Upper lobe of left lung (tissue), 6 donors: Measurements from ENCODE around the gene ZDHHC4. TPM values are rescaled to one million over a fixed set of nuclear protein-coding genes. Genes with fewer than 3 reads are reported as not detected.

Experiments
- ATAC-seq, 2 donors: fragments of 200-7000 bp; cut with Tn5 transposase; one replicate each; pipeline ENCODE4 v1.9.1; 2022; ENCODE audit warnings: mild to moderate bottlenecking in 2 of 2, moderate library complexity in 2 of 2; ENCODE audit not compliant: low FRiP score in 2 of 2
- DNase-seq, 2 donors: peaks; one replicate each; pipeline ENCODE4 v3.0.0-alpha.2; 2019 to 2020
- H3K27ac ChIP-seq, 4 donors: fragments of 200-600 bp; sonication (generic); one replicate each; pipeline ENCODE4 v1.5.1; 2016 to 2019
- H3K27me3 ChIP-seq, 4 donors: fragments of 200-600 bp; sonication (generic); one replicate each; pipeline ENCODE4 v1.5.1; 2017 to 2019
- H3K36me3 ChIP-seq, 4 donors: fragments of 200-600 bp; sonication (generic); one replicate each; pipeline ENCODE4 v1.5.1; 2016 to 2019
- H3K4me1 ChIP-seq, 4 donors: fragments of 200-600 bp; sonication (generic); one replicate each; pipeline ENCODE4 v1.5.1; 2018 to 2019
- H3K4me3 ChIP-seq, 4 donors: fragments of 200-600 bp; sonication (generic); one replicate each; pipeline ENCODE4 v1.5.1; 2017 to 2019; ENCODE audit warnings: mild to moderate bottlenecking in 2 of 4, moderate library complexity in 1 of 4
- H3K9me3 ChIP-seq, 4 donors: fragments of 200-600 bp; sonication (generic); one replicate each; pipeline ENCODE4 v1.5.1; 2018 to 2019
- EP300 ChIP-seq, 4 donors: sonication (generic); formaldehyde crosslinking; IDR thresholded peaks; one replicate each; pipeline ENCODE4 v1.5.1; 2017; ENCODE audit warnings: antibody characterized with exemption in 4 of 4, control low read depth in 2 of 4
- POLR2A ChIP-seq, 4 donors: fragments of 450-650 bp; IDR thresholded peaks; one replicate each; pipeline ENCODE4 v1.5.1; 2016 to 2017; ENCODE audit warnings: antibody characterized with exemption in 4 of 4, mild to moderate bottlenecking in 2 of 4
- POLR2AphosphoS5 ChIP-seq, 2 donors: sonication (generic); formaldehyde crosslinking; IDR thresholded peaks; one replicate each; pipeline ENCODE4 v1.5.1; 2017; ENCODE audit warnings: antibody characterized with exemption in 2 of 2
- WGBS, 2 donors: methylation state at CpG; one replicate each; pipeline ENCODE4 v1.1.5; 2017 to 2018; 5-methylcytosine and 5-hydroxymethylcytosine counted together
- total RNA-seq, 6 donors: library from RNA; depleted of rRNA in 4 of 6; stranded (reverse); fragments of >200 nt in 4 of 6; gene quantifications; one replicate each; pipeline versions ENCODE4 v1.1.0 to v1.2.1, GENCODE V29; 2016 to 2021
- TF ChIP-seq, protein P1 (sequence below), 6 experiments: fragments of 450-650 bp in 4 of 6; fragments of 200-600 bp in 2 of 6; sonication (generic) in 2 of 6; IDR thresholded peaks; one replicate each; pipeline ENCODE4 v1.5.1; 2016 to 2019; ENCODE audit warnings: antibody characterized with exemption in 6 of 6
- donor health status: DM: no; HTN: no; CAD: no; lungs with moderate emphysema.
- donor health status: DM: no; HTN: yes; CAD: no; lungs with severe emphysema.

ZDHHC4 gene
- total RNA-seq, 6 donors from 2014 or later = 24.2 to 57.9 (median 48.4) TPM

DNA sequence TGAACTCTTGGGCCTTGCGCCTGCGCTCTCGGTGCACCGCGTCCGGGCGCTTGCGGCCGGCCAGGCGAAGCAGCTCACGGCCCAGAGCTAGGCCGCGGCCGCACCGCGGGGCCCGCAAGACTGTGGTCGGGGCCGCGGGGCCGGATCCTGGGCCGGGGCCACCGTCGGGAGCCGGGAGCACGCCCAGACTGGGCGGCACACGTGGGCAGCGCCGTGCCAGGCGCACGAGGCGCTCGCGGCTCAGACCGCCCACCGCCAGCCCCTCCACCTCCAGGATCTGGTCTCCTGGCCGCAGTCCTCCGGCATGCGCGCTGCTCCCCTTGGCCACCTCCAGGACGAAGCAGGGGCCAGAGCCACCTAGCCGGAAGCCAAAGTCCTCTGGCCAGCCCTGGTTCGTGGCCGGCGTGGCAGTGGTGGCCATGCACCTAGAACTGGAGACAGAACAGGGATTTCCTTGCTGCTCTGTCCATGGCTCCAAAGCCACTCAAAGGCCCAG, 26.2 kb upstream of the ZDHHC4 start, which contains the start of gene GRID2IP:
GRID2IP (minus strand) TSS at position 446 of the 496 bp plus-strand sequence; CDS start at position 421, 25 bp downstream.
- ATAC-seq (no peak), DNase-seq (peak in 1 of 2 donors; percentile 80)
- no peaks in the 10 kb centered on the region for H3K27me3 ChIP-seq

DNA sequence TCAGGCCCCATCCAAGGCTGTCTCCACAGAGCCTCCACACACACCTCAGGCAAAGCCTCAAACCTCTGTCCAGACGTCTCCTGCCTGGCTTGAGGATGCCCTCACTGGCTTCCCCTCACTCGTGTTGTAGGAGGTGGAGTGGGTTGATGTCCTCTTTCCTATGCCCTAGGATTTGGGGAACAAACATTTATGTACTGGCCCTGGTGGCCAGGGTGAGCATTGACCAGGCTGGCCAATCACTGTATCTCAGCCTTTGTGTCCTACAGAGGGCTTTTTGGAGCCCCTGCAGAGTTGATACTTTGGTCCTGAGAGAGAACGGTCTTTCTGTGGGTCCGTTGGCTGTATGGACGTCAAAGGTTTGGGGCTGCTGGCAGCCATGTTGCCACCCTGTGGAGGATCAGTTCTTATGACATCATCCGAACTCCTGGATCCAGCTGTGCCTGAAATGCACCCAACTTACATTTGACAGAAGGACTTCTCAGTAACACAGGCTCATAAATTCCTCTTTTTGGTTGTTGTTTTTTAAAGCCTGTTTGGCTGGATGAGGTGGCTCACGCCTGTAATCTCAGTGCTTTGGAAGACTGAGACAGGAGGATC, 23.7 kb upstream of the ZDHHC4 start:
- Histone ChIP-seq H3K27me3 (no peaks in the 10 kb centered on the region), H3K36me3 (no peaks in the 10 kb centered on the region), H3K4me1 (no peaks in the 10 kb centered on the region), H3K27ac (no peak overlapping the region), H3K9me3 (no peaks in the 10 kb centered on the region), H3K4me3 (no peak overlapping the region)
- TF ChIP-seq EP300 (IDR thresholded peaks at IDR 0.05) = no peak
- no peak for TF ChIP-seq POLR2A (IDR thresholded peaks at IDR 0.05)
- TF ChIP-seq, protein P1, sequence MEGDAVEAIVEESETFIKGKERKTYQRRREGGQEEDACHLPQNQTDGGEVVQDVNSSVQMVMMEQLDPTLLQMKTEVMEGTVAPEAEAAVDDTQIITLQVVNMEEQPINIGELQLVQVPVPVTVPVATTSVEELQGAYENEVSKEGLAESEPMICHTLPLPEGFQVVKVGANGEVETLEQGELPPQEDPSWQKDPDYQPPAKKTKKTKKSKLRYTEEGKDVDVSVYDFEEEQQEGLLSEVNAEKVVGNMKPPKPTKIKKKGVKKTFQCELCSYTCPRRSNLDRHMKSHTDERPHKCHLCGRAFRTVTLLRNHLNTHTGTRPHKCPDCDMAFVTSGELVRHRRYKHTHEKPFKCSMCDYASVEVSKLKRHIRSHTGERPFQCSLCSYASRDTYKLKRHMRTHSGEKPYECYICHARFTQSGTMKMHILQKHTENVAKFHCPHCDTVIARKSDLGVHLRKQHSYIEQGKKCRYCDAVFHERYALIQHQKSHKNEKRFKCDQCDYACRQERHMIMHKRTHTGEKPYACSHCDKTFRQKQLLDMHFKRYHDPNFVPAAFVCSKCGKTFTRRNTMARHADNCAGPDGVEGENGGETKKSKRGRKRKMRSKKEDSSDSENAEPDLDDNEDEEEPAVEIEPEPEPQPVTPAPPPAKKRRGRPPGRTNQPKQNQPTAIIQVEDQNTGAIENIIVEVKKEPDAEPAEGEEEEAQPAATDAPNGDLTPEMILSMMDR (IDR thresholded peaks at IDR 0.05) = no peak
- 67 to 84% methylated on average over 3 to 7 of the region's 7 CpGs for WGBS, 2 donors
- DNase-seq (no peak), ATAC-seq (peak in 1 of 2 donors; percentile 11)

More for the DNA sequence above, 26.2 kb upstream of the ZDHHC4 start, which contains the start of gene GRID2IP:
- Histone ChIP-seq H3K9me3 (no peaks in the 10 kb centered on the region), H3K4me3 (no peak within 1 kb of the TSS), H3K27ac (no peak within 1 kb of the TSS), H3K36me3 (no peaks in the 10 kb centered on the region), H3K4me1 (no peaks in the 10 kb centered on the region)
- TF ChIP-seq POLR2A (IDR thresholded peaks at IDR 0.05) (no peak), EP300 (IDR thresholded peaks at IDR 0.05) (no peak), POLR2AphosphoS5 (IDR thresholded peaks at IDR 0.05) (no peak)
- TF ChIP-seq, protein P1 (IDR thresholded peaks at IDR 0.05) = no peak
- WGBS, 2 donors = 63 to 88% methylated on average over 6 to 33 of the region's 46 CpGs

DNA sequence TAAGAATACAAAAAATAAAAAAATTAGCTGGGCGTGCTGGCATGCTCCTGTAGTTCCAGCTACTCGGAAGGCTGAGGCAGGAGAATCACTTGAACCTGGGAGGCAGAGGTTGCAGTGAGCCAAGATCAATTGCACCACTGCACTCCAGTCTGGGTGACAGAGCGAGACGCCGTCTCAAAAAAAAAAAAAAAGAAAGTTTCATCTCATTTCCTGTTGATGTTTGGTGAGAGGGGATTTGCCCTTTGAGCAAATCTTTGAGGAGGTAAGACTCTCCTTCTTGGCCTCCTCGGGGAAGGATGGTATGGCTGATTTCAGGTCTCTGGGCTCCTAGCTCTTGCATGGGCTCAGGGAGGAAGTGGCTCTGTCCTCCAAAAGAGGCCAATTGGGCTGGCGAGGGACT, 22.4 kb upstream of the ZDHHC4 start:
- WGBS, 2 donors = 73 to 74% methylated on average over 7 of the region's 7 CpGs
- no peak for ATAC-seq
- Histone ChIP-seq H3K27ac (no peak overlapping the region), H3K4me1 (no peaks in the 10 kb centered on the region), H3K4me3 (no peak overlapping the region), H3K36me3 (no peaks in the 10 kb centered on the region), H3K9me3 (no peaks in the 10 kb centered on the region), H3K27me3 (no peaks in the 10 kb centered on the region)
- DNase-seq = no peak
- TF ChIP-seq EP300 (IDR thresholded peaks at IDR 0.05) (no peak), POLR2A (IDR thresholded peaks at IDR 0.05) (no peak), POLR2AphosphoS5 (IDR thresholded peaks at IDR 0.05) (no peak)
- TF ChIP-seq, protein P1 (IDR thresholded peaks at IDR 0.05) = no peak

DNA sequence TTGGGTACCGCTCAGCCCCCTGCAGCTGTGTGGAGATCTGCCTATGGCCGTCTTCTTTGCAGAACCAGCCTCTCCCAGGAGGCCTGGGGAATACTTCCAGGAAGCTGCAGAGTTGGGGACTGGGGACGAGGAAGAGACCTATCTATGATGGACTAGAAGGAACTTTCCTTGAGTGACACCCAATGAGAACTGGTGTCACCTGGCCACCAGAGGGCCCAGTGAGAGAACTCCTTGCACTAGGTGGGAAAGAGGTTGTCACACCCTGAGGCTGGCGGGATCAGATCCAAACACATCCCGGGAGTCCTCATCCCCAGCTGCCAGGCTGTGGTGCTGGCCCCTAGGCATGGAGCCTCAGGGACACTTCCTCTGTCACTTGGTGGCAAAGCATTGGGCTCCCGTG, 21.1 kb upstream of the ZDHHC4 start:
- Histone ChIP-seq H3K9me3 (no peaks in the 10 kb centered on the region), H3K4me1 (no peaks in the 10 kb centered on the region), H3K4me3 (no peak overlapping the region), H3K27me3 (no peaks in the 10 kb centered on the region), H3K36me3 (no peaks in the 10 kb centered on the region), H3K27ac (no peak overlapping the region)
- 68 to 100% methylated on average over 2 to 6 of the region's 6 CpGs for WGBS, 2 donors
- TF ChIP-seq EP300 (IDR thresholded peaks at IDR 0.05) (no peak), POLR2AphosphoS5 (IDR thresholded peaks at IDR 0.05) (no peak), POLR2A (IDR thresholded peaks at IDR 0.05) (no peak)
- TF ChIP-seq, protein P1 (IDR thresholded peaks at IDR 0.05) = no peak
- no peak for DNase-seq
- ATAC-seq = no peak

- DNase-seq (no peak), ATAC-seq (peak in 1 of 2 donors; percentile 54)
- 58 to 59% methylated on average over 6 of the region's 6 CpGs for WGBS, 2 donors
- H3K27me3 ChIP-seq = no peaks in the 10 kb centered on the region
- no peaks in the 10 kb centered on the region for H3K9me3 ChIP-seq
- TF ChIP-seq, protein P1 (IDR thresholded peaks at IDR 0.05) = peak in 1 of 6 experiments; percentile 16
- no peak for TF ChIP-seq POLR2AphosphoS5 (IDR thresholded peaks at IDR 0.05)
- no peak overlapping the region for H3K4me3 ChIP-seq
- no peak overlapping the region for H3K27ac ChIP-seq
- no peaks in the 10 kb centered on the region for H3K4me1 ChIP-seq
- no peaks in the 10 kb centered on the region for H3K36me3 ChIP-seq
These were observed 18.4 kb upstream of the ZDHHC4 start for GRCh38 chr7:6558837-6559236.
